Endothelial cell (in vitro differentiated cells): ENCODE measurements around the gene TMEM154. TPM values are rescaled to one million over a fixed set of nuclear protein-coding genes. Genes with fewer than 3 reads are reported as not detected.
A peak's percentile ranks its signal among the peaks of the same experiment; 100 is the strongest.

Source experiments
- DNase-seq: peaks from one replicate; pipeline ENCODE4 v3.0.0; 2021; ENCODE audit warnings: low spot score
- H3K27ac Mint-ChIP-seq: one replicate; pipeline ENCODE4 v1.8.0; 2021; ENCODE audit warnings: mixed read lengths, inconsistent platforms; ENCODE audit not compliant: unreplicated experiment
- H3K27me3 Mint-ChIP-seq: one replicate; pipeline ENCODE4 v1.8.0; 2021; ENCODE audit warnings: mild to moderate bottlenecking, moderate library complexity, mixed read lengths, inconsistent platforms; ENCODE audit not compliant: unreplicated experiment
- H3K36me3 Mint-ChIP-seq: one replicate; pipeline ENCODE4 v1.8.0; 2021; ENCODE audit warnings: mild to moderate bottlenecking, low read depth, mixed read lengths, inconsistent platforms; ENCODE audit not compliant: unreplicated experiment
- H3K4me1 Mint-ChIP-seq: one replicate; pipeline ENCODE4 v1.8.0; 2021; ENCODE audit warnings: mild to moderate bottlenecking, mixed read lengths, inconsistent platforms; ENCODE audit not compliant: unreplicated experiment
- H3K4me3 Mint-ChIP-seq: one replicate; pipeline ENCODE4 v1.8.0; 2021; ENCODE audit warnings: mild to moderate bottlenecking, mixed read lengths, inconsistent platforms; ENCODE audit not compliant: unreplicated experiment
- H3K9me3 Mint-ChIP-seq: one replicate; pipeline ENCODE4 v1.8.0; 2021; ENCODE audit warnings: mixed read lengths, inconsistent platforms; ENCODE audit not compliant: unreplicated experiment
- CTCF ChIP-seq: fragments of 200-600 bp; sonication (generic); IDR thresholded peaks from one replicate; pipeline ENCODE4 v1.5.0; 2021; ENCODE audit warnings: antibody characterized with exemption; ENCODE audit not compliant: unreplicated experiment
- total RNA-seq: library from RNA; stranded (reverse); fragmentation: NEBNext Ultra II Directional; extraction: Animal tissue kit (Norgen Biotek cat#: 25700); gene quantifications from one replicate; pipeline ENCODE4 v1.2.1, GENCODE V29; 2021; ENCODE audit not compliant: unreplicated experiment

TMEM154 gene
- total RNA-seq, 1 donor from 2014 or later = 6.7 TPM

GRCh38 chr4:152618971-152619370 lies 60.8 kb downstream of the TMEM154 start:
- Mint-ChIP-seq H3K36me3 (no peaks in the 10 kb centered on the region), H3K27ac (no peak overlapping the region), H3K27me3 (peaks cover 4% of the 10 kb centered on the region), H3K4me1 (peaks cover 8% of the 10 kb centered on the region), H3K4me3 (no peak overlapping the region), H3K9me3 (no peaks in the 10 kb centered on the region)
- no peak for TF ChIP-seq CTCF
- no peak for DNase-seq

GRCh38 chr4:152616804-152617203 lies 63.0 kb downstream of the TMEM154 start:
- Mint-ChIP-seq H3K9me3 (no peaks in the 10 kb centered on the region), H3K27me3 (peaks cover 4% of the 10 kb centered on the region), H3K4me3 (no peak overlapping the region), H3K27ac (no peak overlapping the region), H3K36me3 (no peaks in the 10 kb centered on the region), H3K4me1 (peaks cover 8% of the 10 kb centered on the region)
- DNase-seq = no peak
- no peak for TF ChIP-seq CTCF

GRCh38 chr4:152613841-152614721 lies 65.7 kb downstream of the TMEM154 start:
- DNase-seq = no peak
- H3K4me1 Mint-ChIP-seq = peaks cover 28% of the 10 kb centered on the region
- no peaks in the 10 kb centered on the region for H3K9me3 Mint-ChIP-seq
- peak overlapping the region; percentile 19 for H3K4me3 Mint-ChIP-seq
- H3K27ac Mint-ChIP-seq = no peak overlapping the region
- H3K36me3 Mint-ChIP-seq = no peaks in the 10 kb centered on the region
- TF ChIP-seq CTCF = no peak
- H3K27me3 Mint-ChIP-seq = peaks cover 2% of the 10 kb centered on the region

- TF ChIP-seq CTCF = no peak
- H3K4me1 Mint-ChIP-seq = peaks cover 28% of the 10 kb centered on the region
- H3K9me3 Mint-ChIP-seq = no peaks in the 10 kb centered on the region
- H3K27ac Mint-ChIP-seq = no peak overlapping the region
- H3K4me3 Mint-ChIP-seq = no peak overlapping the region
- no peaks in the 10 kb centered on the region for H3K36me3 Mint-ChIP-seq
- H3K27me3 Mint-ChIP-seq = peaks cover 2% of the 10 kb centered on the region
- DNase-seq = no peak
Observed at GRCh38 chr4:152613351-152613750, 66.4 kb downstream of the TMEM154 start.

- Mint-ChIP-seq H3K27ac (no peak overlapping the region), H3K4me1 (peaks cover 26% of the 10 kb centered on the region), H3K27me3 (peaks cover 2% of the 10 kb centered on the region), H3K9me3 (no peaks in the 10 kb centered on the region), H3K36me3 (no peaks in the 10 kb centered on the region), H3K4me3 (no peak overlapping the region)
- TF ChIP-seq CTCF = no peak
- no peak for DNase-seq
Observed at GRCh38 chr4:152610131-152610530, 69.7 kb downstream of the TMEM154 start.
